ENCODE measurements around the gene TRAF3IP3.

GRCh38 chr1:209727785-209728184, 28.1 kb upstream of the TRAF3IP3 start:
- no peak for TF ChIP-seq ZNF274 (IDR thresholded peaks at IDR 0.05; ENCODE audit: low read depth, low read length)
- no peak for TF ChIP-seq SUZ12 (IDR thresholded peaks at IDR 0.05; ENCODE audit: extremely low read depth, insufficient read depth, insufficient read length)
- TF ChIP-seq YY1 (IDR thresholded peaks at IDR 0.05; ENCODE audit: insufficient read depth, insufficient read length) = no peak
